BJ (cell line): Measurements from ENCODE around the gene WDR33. TPM values are rescaled to one million over a fixed set of nuclear protein-coding genes. Genes with fewer than 3 reads are reported as not detected.
A peak's percentile ranks its signal among the peaks of the same experiment; 100 is the strongest.

Experiments used
- CTCF ChIA-PET: fragments of 350-600 bp; formaldehyde crosslinking; extraction: SDS; loops from one replicate; lab custom pipeline; 2021; ENCODE audit warnings: antibody characterized with exemption, inconsistent platforms; lab: Yijun Ruan, JAX
- POLR2A ChIA-PET: fragments of 300-600 bp; sonication (Branson Sonifier 250); formaldehyde crosslinking; extraction: SDS; loops from one replicate; lab custom pipeline; 2021; ENCODE audit warnings: antibody characterized with exemption; lab: Charles Lee
- DNase-seq: peaks from one replicate; pipeline ENCODE4 v3.0.0-alpha.2; 2011; ENCODE audit warnings: low read depth
- H3K27me3 ChIP-seq: 2 replicates; pipeline ENCODE4 v1.6.0; 2011; ENCODE audit warnings: low read length; ENCODE audit not compliant: control insufficient read depth, insufficient read depth
- H3K36me3 ChIP-seq: 2 replicates; pipeline ENCODE4 v1.5.1; 2011; ENCODE audit warnings: low read length; ENCODE audit not compliant: control insufficient read depth, insufficient read depth
- H3K4me3 ChIP-seq: 2 replicates; pipeline ENCODE4 v1.5.1; 2011; ENCODE audit warnings: low read depth, mild to moderate bottlenecking, control low read depth, low read length
- CTCF ChIP-seq: IDR thresholded peaks from 2 replicates; pipeline ENCODE4 v1.5.1; 2011; ENCODE audit warnings: low read depth, mild to moderate bottlenecking, control low read depth, inconsistent platforms, low read length, moderate library complexity; ENCODE audit not compliant: insufficient read depth
- polyA plus RNA-seq: library from polyadenylated mRNA; depleted of rRNA; stranded (reverse); fragments of >200 nt; gene quantifications from 2 replicates; pipeline ENCODE4 v1.2.3, GENCODE V29; 2011

The WDR33 gene
- polyA plus RNA-seq, 1 experiment: 14.8 TPM

- Histone ChIP-seq H3K27me3 (peaks cover 12% of the 10 kb centered on the region), H3K36me3 (peaks cover 4% of the 10 kb centered on the region), H3K4me3 (peak overlapping the region; percentile 60)
- POLR2A ChIA-PET: no interaction called here
- DNase-seq: no peak
- TF ChIP-seq CTCF: no peak
- CTCF ChIA-PET: interaction anchor here (3.5 kb wide), 1 partner anchor 23 kb away, joined by 17 read pairs; no protein-coding TSS in a partner anchor
These were observed 137.5 kb downstream of the WDR33 start for GRCh38 chr2:127673291-127674069.

GRCh38 chr2:127672341-127673224 is 138.4 kb downstream of the WDR33 start:
- peaks cover 4% of the 10 kb centered on the region for H3K36me3 ChIP-seq
- peaks cover 8% of the 10 kb centered on the region for H3K27me3 ChIP-seq
- no peak for DNase-seq
- no peak for TF ChIP-seq CTCF
- ChIA-PET POLR2A (no interaction called here), CTCF (interaction anchor here (3.5 kb wide), 1 partner anchor 22 kb away, joined by 17 read pairs; no protein-coding TSS in a partner anchor)
- H3K4me3 ChIP-seq: no peak overlapping the region

DNA sequence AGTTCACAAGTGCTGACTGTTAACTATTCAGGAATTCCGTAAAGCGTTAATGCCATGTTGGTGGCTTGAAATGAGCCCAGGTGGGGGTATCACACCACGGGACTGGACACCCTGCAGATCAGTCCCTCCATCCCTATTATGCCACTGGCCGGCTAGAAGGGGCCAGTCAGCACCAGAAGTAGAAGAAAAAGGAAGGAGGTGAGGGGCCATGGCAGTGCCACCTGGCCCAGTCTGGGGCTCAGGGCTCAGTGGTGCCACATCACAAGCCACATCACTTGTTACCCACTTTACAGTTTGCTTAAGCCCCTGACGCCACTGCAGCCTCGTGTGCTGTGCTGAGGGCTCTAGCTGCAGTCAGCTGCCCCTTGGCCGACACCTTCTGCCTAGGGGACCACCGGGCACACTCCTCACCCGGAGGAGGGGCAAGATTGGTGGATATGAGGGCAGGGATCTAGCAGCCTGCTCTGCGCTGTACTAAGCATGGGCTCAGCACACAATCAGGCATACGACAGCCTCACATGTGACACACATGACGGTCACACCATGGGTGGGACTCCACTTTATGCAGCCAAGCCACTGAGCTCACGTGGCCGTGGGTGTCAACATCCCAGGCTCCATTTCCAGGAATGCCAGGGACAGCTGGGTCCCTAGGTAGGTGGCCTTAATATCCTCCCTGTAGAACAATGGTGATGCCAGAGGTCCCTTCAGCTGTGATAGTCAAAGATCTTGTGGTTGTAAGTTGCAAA is 139.2 kb downstream of the WDR33 start:
- CTCF ChIA-PET: interaction anchor here (1.2 kb wide), 1 partner anchor 80 kb away, joined by 4 read pairs; no protein-coding TSS in a partner anchor
- TF ChIP-seq CTCF: no peak
- H3K27me3 ChIP-seq: peaks cover 1% of the 10 kb centered on the region; the same call in 1 of the 2 replicates
- POLR2A ChIA-PET: no interaction called here
- peaks cover 4% of the 10 kb centered on the region for H3K36me3 ChIP-seq
- DNase-seq: no peak
- no peak overlapping the region for H3K4me3 ChIP-seq

GRCh38 chr2:127670957-127671290 is 140.0 kb downstream of the WDR33 start:
- CTCF ChIA-PET: interaction anchor here (0.7 to 1.2 kb wide), 2 partner anchors 79 to 533 kb away, joined by 3 to 4 read pairs; no protein-coding TSS in a partner anchor
- no peaks in the 10 kb centered on the region for H3K27me3 ChIP-seq
- POLR2A ChIA-PET: no interaction called here
- no peak for DNase-seq
- peaks cover 4% of the 10 kb centered on the region for H3K36me3 ChIP-seq
- TF ChIP-seq CTCF: no peak
- no peak overlapping the region for H3K4me3 ChIP-seq
